T-cell (primary cell): Measurements from ENCODE around the gene IL36B. TPM values are rescaled to one million over a fixed set of nuclear protein-coding genes. Genes with fewer than 3 reads are reported as not detected.

ENCODE experiments used
- ATAC-seq, 4 experiments: fragments of 200-7000 bp in 3 of 4; fragments of 150-1000 bp in 1 of 4; cut with Tn5 transposase; replicated peaks in 1 of 4; 1 replicate in 3 of 4; 2 replicates in 1 of 4; pipeline ENCODE4 v1.10.0; 2021; ENCODE audit warnings: moderate library complexity in 3 of 4, mild to moderate bottlenecking in 2 of 4, moderate number of reproducible peaks in 1 of 4
- CTCF ChIA-PET, 2 donors: fragments of 300-600 bp; sonication (Branson Sonifier 250); formaldehyde crosslinking; loops; one replicate each; lab custom pipeline; 2022; ENCODE audit warnings: antibody characterized with exemption in 2 of 2; lab: Charles Lee
- POLR2A ChIA-PET, 2 donors: fragments of 300-600 bp; sonication (Branson Sonifier 250); formaldehyde crosslinking; loops; one replicate each; lab custom pipeline; 2022; ENCODE audit warnings: antibody characterized with exemption in 2 of 2; lab: Charles Lee
- DNase-seq, 35 experiments: peaks; one replicate each; pipeline versions ENCODE4 v3.0.0 to v3.0.0-alpha.2; 2013 to 2023
- H3K27ac ChIP-seq: one replicate; pipeline ENCODE4 v1.5.1; 2013; ENCODE audit warnings: low read length
- H3K27me3 ChIP-seq, 2 experiments: replicated peaks in 1 of 2; 1 replicate in 1 of 2; 2 replicates in 1 of 2; pipeline versions ENCODE4 v1.6.1 to v1.7.0; 2013; ENCODE audit warnings: low read length in 1 of 2, mixed read lengths in 1 of 2; ENCODE audit not compliant: control insufficient read depth in 2 of 2, insufficient read depth in 2 of 2; ENCODE audit errors: extremely low read depth in 1 of 2
- H3K36me3 ChIP-seq, 2 donors: 1 replicate in 1 of 2; 2 replicates in 1 of 2; pipeline versions ENCODE4 v1.6.1 to v1.7.0; 2013; ENCODE audit warnings: low read length in 1 of 2; ENCODE audit not compliant: control insufficient read depth in 2 of 2, insufficient read depth in 1 of 2; ENCODE audit errors: extremely low read depth in 1 of 2
- H3K4me1 ChIP-seq, 2 experiments: 1 replicate in 1 of 2; 2 replicates in 1 of 2; pipeline versions ENCODE4 v1.6.1 to v1.7.0; 2013; ENCODE audit warnings: low read length in 2 of 2, mixed read lengths in 1 of 2; ENCODE audit not compliant: insufficient read depth in 2 of 2, control insufficient read depth in 1 of 2; ENCODE audit errors: extremely low read depth in 1 of 2
- H3K4me3 ChIP-seq, 2 donors: 1 replicate in 1 of 2; 2 replicates in 1 of 2; pipeline versions ENCODE4 v1.5.1 to v1.7.0; 2013; ENCODE audit warnings: mild to moderate bottlenecking in 2 of 2, low read length in 1 of 2, moderate library complexity in 1 of 2; ENCODE audit not compliant: control insufficient read depth in 1 of 2; ENCODE audit errors: extremely low read depth in 1 of 2
- H3K9me3 ChIP-seq: 2 replicates; pipeline ENCODE4 v1.7.0; 2013
- H3K27ac Mint-ChIP-seq, 2 donors: one replicate each; pipeline ENCODE4 v1.8.0; 2020 to 2021; ENCODE audit warnings: mild to moderate bottlenecking in 2 of 2, mixed read lengths in 2 of 2
- H3K27me3 Mint-ChIP-seq, 2 donors: one replicate each; pipeline ENCODE4 v1.8.0; 2021 to 2022; ENCODE audit warnings: mixed read lengths in 2 of 2
- H3K36me3 Mint-ChIP-seq: one replicate; pipeline ENCODE4 v1.8.0; 2021; ENCODE audit warnings: mixed read lengths
- H3K4me1 Mint-ChIP-seq, 3 donors: one replicate each; pipeline ENCODE4 v1.8.0; 2020 to 2022; ENCODE audit warnings: mixed read lengths in 3 of 3, mild to moderate bottlenecking in 1 of 3
- H3K4me3 Mint-ChIP-seq, 3 donors: one replicate each; pipeline ENCODE4 v1.8.0; 2020 to 2022; ENCODE audit warnings: mild to moderate bottlenecking in 3 of 3, mixed read lengths in 3 of 3, moderate library complexity in 3 of 3
- H3K9me3 Mint-ChIP-seq, 3 donors: one replicate each; pipeline ENCODE4 v1.8.0; 2020 to 2022; ENCODE audit warnings: mixed read lengths in 3 of 3
- WGBS: methylation state at CpG from one replicate; pipeline ENCODE4 v1.1.5; 2013; ENCODE audit warnings: missing lambda C conversion rate; ENCODE audit not compliant: insufficient coverage; 5-methylcytosine and 5-hydroxymethylcytosine counted together
- total RNA-seq, 35 experiments: library from RNA in 6 of 35; stranded (reverse) in 6 of 35; fragments of 120-200 nt in 1 of 35; gene quantifications; one replicate each; pipeline versions ENCODE4 v1.2.1 to v1.2.4 and lab custom pipeline; 2013 to 2026

Gene IL36B
- total RNA-seq, 5 donors from 2014 or later (not counting 1 experiment from before 2014, with no cell fraction given): not detected

DNA sequence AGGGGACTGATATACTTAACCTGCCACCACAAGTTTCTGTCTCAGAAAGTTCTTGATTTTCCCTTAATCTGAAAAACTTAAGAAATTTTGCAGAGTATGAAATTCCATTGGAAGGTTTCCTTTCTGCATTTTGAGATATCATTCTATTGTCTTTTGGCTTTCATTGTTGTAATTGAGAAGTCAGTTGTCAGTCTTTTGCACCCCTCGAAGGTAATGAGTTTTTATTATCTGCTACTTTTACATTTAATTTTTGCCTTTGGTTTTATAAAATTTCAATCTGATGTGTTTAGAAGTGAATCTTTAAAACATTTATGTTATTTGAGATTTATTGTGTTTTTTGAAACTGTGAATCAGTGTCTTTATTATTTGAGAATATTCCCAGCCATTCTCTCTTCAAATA is 52.2 kb downstream of the IL36B start:
- no peak for DNase-seq
- H3K4me1 ChIP-seq: peaks cover 18 to 19% of the 10 kb centered on the region in 2 experiments
- H3K27ac ChIP-seq: no peak overlapping the region
- H3K36me3 ChIP-seq: no peaks in the 10 kb centered on the region
- Mint-ChIP-seq H3K36me3 (peaks cover 12% of the 10 kb centered on the region), H3K4me1 (peaks cover 21 to 37% (median 27%) of the 10 kb centered on the region in 3 donors), H3K27me3 (no peaks in the 10 kb centered on the region), H3K27ac (peak overlapping the region in 1 of 2 donors; percentile 41), H3K4me3 (no peak overlapping the region), H3K9me3 (peaks cover 16 to 29% (median 17%) of the 10 kb centered on the region in 3 donors)
- CTCF ChIA-PET: no interaction called here
- no CpG with 5 or more reads among the region's 1 CpG for WGBS
- POLR2A ChIA-PET: no interaction called here
- peaks cover 4% of the 10 kb centered on the region for H3K9me3 ChIP-seq
- ATAC-seq: no peak
- no peaks in the 10 kb centered on the region for H3K27me3 ChIP-seq
- H3K4me3 ChIP-seq: no peak overlapping the region

DNA sequence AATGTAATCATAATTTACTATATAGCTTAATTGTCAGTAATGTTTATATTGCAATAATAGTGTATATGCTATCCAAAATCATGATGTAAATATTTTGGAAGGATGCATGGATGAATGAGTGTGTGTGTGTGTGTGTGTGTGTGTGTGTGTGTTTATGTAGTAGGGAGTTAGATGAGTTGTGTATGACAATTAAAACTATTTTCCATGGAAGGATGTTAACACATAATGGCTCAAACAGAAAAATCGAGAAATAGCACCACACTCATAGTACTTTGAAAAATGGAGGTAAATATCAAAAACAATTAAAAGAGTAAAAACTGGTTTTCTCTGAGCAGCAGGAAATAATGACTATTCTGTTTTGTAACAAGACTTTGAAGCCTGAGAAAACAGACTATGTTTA is 55.5 kb downstream of the IL36B start:
- peaks cover 28 to 30% of the 10 kb centered on the region in 2 experiments for H3K4me1 ChIP-seq
- no peaks in the 10 kb centered on the region for H3K27me3 ChIP-seq
- H3K36me3 ChIP-seq: no peaks in the 10 kb centered on the region
- DNase-seq: peak in 1 of 35 experiments; percentile 14
- no peaks in the 10 kb centered on the region for H3K27me3 Mint-ChIP-seq
- no peak overlapping the region for H3K4me3 ChIP-seq
- WGBS: no CpG with 5 or more reads among the region's 1 CpG
- no peak for ATAC-seq
- H3K4me3 Mint-ChIP-seq: peak overlapping the region; percentile 58 to 70 (median 64)
- POLR2A ChIA-PET: interaction anchor here in 1 of 2 donors (0.7 kb wide), 1 partner anchor 37 kb away, joined by 3 read pairs; no protein-coding TSS in a partner anchor
- peak overlapping the region; percentile 91 to 97 for H3K27ac Mint-ChIP-seq
- peaks cover 23 to 36% (median 24%) of the 10 kb centered on the region in 3 donors for H3K9me3 Mint-ChIP-seq
- CTCF ChIA-PET: interaction anchor here in 1 of 2 donors (0.8 to 1.1 kb wide), 3 partner anchors 12 to 420 kb away, joined by 3 to 4 read pairs (median 3); no protein-coding TSS in a partner anchor
- H3K27ac ChIP-seq: peak overlapping the region; percentile 83
- peaks cover 14% of the 10 kb centered on the region for H3K36me3 Mint-ChIP-seq
- H3K4me1 Mint-ChIP-seq: peaks cover 45 to 50% (median 47%) of the 10 kb centered on the region in 3 donors
- H3K9me3 ChIP-seq: peaks cover 6% of the 10 kb centered on the region

DNA sequence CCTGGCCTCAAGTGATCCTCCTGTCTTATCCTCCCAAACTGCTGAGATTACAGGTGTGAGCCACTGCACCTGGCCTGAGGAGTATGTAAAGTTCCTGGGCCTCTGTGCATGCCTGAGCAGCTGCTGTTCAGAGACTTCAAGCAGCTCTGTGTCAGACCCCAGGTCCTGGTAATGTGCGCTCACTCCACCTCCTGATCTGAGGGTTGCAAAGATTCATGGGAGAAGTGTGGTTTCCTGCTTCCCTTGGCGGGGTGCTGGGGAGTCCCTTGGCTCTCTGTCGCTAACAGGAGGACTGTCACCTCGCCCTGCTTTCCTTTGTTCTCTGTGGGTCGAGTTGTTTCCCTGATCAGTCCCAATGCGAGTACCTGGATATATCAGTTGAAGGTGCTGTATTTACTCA is 56.0 kb downstream of the IL36B start:
- peak; percentile 53 to 90 (median 77) for DNase-seq
- Mint-ChIP-seq H3K4me1 (peaks cover 45 to 50% (median 47%) of the 10 kb centered on the region in 3 donors), H3K27ac (peak overlapping the region; percentile 91 to 97), H3K9me3 (peaks cover 25 to 37% (median 27%) of the 10 kb centered on the region in 3 donors), H3K36me3 (peaks cover 16% of the 10 kb centered on the region), H3K4me3 (peak overlapping the region; percentile 58 to 70 (median 64)), H3K27me3 (no peaks in the 10 kb centered on the region)
- peak; percentile 97 to 99 (median 98) for ATAC-seq
- peaks cover 28 to 30% of the 10 kb centered on the region in 2 experiments for H3K4me1 ChIP-seq
- H3K27me3 ChIP-seq: no peaks in the 10 kb centered on the region
- peak overlapping the region; percentile 83 for H3K27ac ChIP-seq
- ChIA-PET POLR2A (no interaction called here), CTCF (interaction anchor here in 1 of 2 donors (0.6 to 1.1 kb wide), 4 partner anchors 11 to 633 kb away, joined by 3 to 5 read pairs (median 4); no protein-coding TSS in a partner anchor)
- no peak overlapping the region for H3K4me3 ChIP-seq
- H3K36me3 ChIP-seq: no peaks in the 10 kb centered on the region
- 0% methylated on average over 1 of the region's 6 CpGs for WGBS
- H3K9me3 ChIP-seq: peaks cover 10% of the 10 kb centered on the region

DNA sequence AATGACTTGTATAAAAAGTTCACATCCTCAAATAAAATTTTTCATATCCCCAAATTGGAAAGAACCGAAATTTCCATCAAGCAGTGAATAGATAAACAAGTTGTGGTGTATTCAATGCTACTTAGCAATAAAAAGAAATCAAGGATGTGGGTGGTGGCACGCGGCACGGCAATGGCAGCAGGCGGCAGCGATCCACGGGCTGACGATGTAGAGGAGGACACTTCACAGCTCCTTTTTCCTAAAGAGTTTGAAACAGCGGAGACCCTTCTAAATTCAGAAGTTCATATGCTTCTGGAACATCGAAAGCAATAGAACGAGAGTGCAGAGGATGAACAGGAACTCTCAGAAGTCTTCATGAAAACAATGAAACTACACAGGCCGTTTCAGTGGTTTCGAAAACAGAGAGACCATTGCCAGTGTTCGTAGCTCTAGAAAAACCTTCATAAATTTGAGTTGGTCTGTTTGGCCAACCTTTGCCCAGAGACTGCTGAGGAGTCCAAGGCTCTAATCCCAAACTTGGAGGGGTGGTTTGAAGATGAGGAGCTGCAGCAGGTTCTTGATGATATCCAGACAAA is 57.2 kb downstream of the IL36B start:
- Mint-ChIP-seq H3K4me3 (peak overlapping the region; percentile 67 to 72 (median 70)), H3K27me3 (no peaks in the 10 kb centered on the region), H3K4me1 (peaks cover 45 to 50% (median 47%) of the 10 kb centered on the region in 3 donors), H3K36me3 (peaks cover 5% of the 10 kb centered on the region), H3K9me3 (peaks cover 15 to 36% (median 22%) of the 10 kb centered on the region in 3 donors), H3K27ac (peak overlapping the region; percentile 97)
- Histone ChIP-seq H3K4me1 (peaks cover 28 to 30% of the 10 kb centered on the region in 2 experiments), H3K4me3 (no peak overlapping the region), H3K27me3 (no peaks in the 10 kb centered on the region), H3K27ac (peak overlapping the region; percentile 83), H3K9me3 (peaks cover 13% of the 10 kb centered on the region), H3K36me3 (no peaks in the 10 kb centered on the region)
- WGBS: 18% methylated on average over 12 of the region's 14 CpGs
- POLR2A ChIA-PET: no interaction called here
- CTCF ChIA-PET: interaction anchor here in 1 of 2 donors (0.6 kb wide), 1 partner anchor 278 kb away, joined by 3 read pairs; no protein-coding TSS in a partner anchor
- ATAC-seq: no peak
- peak in 25 of 35 experiments; percentile 7 to 55 (median 22) for DNase-seq

DNA sequence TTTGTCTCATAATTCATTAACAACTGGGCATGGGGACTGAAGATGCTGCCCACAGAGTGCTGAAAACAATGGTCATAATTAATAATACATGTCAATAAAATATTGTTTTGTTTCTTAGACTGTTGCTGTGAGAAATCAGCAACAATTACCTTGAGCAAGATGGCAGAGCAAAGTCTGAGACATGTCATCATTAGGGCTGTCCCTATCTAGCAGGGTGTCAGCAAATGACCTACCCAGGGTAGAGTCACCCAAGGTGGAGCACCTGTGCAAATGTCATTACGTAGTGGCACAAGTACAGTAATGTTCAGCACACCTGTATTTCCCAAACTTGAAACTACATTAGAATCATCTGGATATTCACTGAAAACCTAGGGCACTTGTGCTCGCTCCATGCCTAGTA is 58.0 kb downstream of the IL36B start:
- Histone ChIP-seq H3K27ac (peak overlapping the region; percentile 83), H3K9me3 (peaks cover 13% of the 10 kb centered on the region), H3K4me1 (peaks cover 28 to 30% of the 10 kb centered on the region in 2 experiments), H3K36me3 (no peaks in the 10 kb centered on the region), H3K4me3 (no peak overlapping the region), H3K27me3 (no peaks in the 10 kb centered on the region)
- POLR2A ChIA-PET: no interaction called here
- Mint-ChIP-seq H3K27ac (peak overlapping the region; percentile 97), H3K4me1 (peaks cover 45 to 50% (median 47%) of the 10 kb centered on the region in 3 donors), H3K9me3 (peaks cover 15 to 34% (median 21%) of the 10 kb centered on the region in 3 donors), H3K4me3 (peak overlapping the region in 1 of 3 donors; percentile 70), H3K27me3 (no peaks in the 10 kb centered on the region), H3K36me3 (peaks cover 5% of the 10 kb centered on the region)
- ATAC-seq (no peak), DNase-seq (no peak)
- 100% methylated on average over 1 of the region's 2 CpGs for WGBS
- CTCF ChIA-PET: no interaction called here

- peaks cover 5% of the 10 kb centered on the region for H3K36me3 Mint-ChIP-seq
- H3K4me3 ChIP-seq: no peak overlapping the region
- H3K27ac ChIP-seq: no peak overlapping the region
- H3K27me3 Mint-ChIP-seq: no peaks in the 10 kb centered on the region
- POLR2A ChIA-PET: no interaction called here
- CTCF ChIA-PET: interaction anchor here in 1 of 2 donors (0.6 to 0.7 kb wide), 2 partner anchors 67 to 86 kb away, joined by 3 read pairs; no protein-coding TSS in a partner anchor
- DNase-seq: no peak
- H3K9me3 Mint-ChIP-seq: peaks cover 13 to 33% (median 18%) of the 10 kb centered on the region in 3 donors
- no peaks in the 10 kb centered on the region for H3K27me3 ChIP-seq
- H3K4me3 Mint-ChIP-seq: no peak overlapping the region
- no peaks in the 10 kb centered on the region for H3K36me3 ChIP-seq
- H3K4me1 ChIP-seq: peaks cover 28 to 30% of the 10 kb centered on the region in 2 experiments
- H3K9me3 ChIP-seq: peaks cover 17% of the 10 kb centered on the region
- peaks cover 43 to 45% (median 45%) of the 10 kb centered on the region in 3 donors for H3K4me1 Mint-ChIP-seq
- H3K27ac Mint-ChIP-seq: peak overlapping the region; percentile 97
- no peak for ATAC-seq
Observed at GRCh38 chr2:112993831-112994230, 58.8 kb downstream of the IL36B start.
